Fibroblast of mammary gland (primary cell): ENCODE measurements around the gene FAF2.

Experiments used
- DNase-seq: peaks from one replicate; pipeline ENCODE4 v3.0.0-alpha.2; 2010; ENCODE audit warnings: low read depth
- H3K4me3 ChIP-seq: 2 replicates; pipeline ENCODE4 v1.5.1; 2011; ENCODE audit warnings: low read depth, mild to moderate bottlenecking, low read length, moderate library complexity; ENCODE audit not compliant: control insufficient read depth
- TF ChIP-seq, protein P1 (sequence below): conservative IDR thresholded peaks from 2 replicates; pipeline ENCODE4 v1.5.1; 2011; ENCODE audit warnings: low read depth, low read length, inconsistent platforms; ENCODE audit not compliant: control insufficient read depth, insufficient read depth

The FAF2 gene

DNA sequence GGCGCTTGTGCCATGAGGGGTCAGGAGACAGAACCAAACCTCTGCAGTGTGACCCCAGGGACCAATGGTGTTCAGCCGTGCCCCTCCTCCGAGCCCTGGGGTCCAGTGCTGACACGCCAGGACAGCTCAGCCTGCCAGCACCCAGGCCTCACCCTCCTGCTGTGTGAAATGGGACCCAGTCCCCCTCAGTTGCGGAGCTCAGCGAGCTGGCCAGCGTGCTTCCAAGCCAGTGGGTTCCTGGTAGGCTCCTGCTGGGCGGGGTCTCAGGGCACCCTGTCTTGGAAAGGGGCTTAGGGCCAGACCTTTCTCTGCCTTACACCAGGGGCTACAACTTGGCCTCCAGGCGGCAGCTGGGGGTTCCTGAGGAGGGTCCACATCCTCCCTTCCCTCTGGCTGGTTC is 84.6 kb downstream of the FAF2 start:
- DNase-seq, result no peak
- TF ChIP-seq, protein P1, sequence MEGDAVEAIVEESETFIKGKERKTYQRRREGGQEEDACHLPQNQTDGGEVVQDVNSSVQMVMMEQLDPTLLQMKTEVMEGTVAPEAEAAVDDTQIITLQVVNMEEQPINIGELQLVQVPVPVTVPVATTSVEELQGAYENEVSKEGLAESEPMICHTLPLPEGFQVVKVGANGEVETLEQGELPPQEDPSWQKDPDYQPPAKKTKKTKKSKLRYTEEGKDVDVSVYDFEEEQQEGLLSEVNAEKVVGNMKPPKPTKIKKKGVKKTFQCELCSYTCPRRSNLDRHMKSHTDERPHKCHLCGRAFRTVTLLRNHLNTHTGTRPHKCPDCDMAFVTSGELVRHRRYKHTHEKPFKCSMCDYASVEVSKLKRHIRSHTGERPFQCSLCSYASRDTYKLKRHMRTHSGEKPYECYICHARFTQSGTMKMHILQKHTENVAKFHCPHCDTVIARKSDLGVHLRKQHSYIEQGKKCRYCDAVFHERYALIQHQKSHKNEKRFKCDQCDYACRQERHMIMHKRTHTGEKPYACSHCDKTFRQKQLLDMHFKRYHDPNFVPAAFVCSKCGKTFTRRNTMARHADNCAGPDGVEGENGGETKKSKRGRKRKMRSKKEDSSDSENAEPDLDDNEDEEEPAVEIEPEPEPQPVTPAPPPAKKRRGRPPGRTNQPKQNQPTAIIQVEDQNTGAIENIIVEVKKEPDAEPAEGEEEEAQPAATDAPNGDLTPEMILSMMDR, result no peak
- no peak overlapping the region for H3K4me3 ChIP-seq

DNA sequence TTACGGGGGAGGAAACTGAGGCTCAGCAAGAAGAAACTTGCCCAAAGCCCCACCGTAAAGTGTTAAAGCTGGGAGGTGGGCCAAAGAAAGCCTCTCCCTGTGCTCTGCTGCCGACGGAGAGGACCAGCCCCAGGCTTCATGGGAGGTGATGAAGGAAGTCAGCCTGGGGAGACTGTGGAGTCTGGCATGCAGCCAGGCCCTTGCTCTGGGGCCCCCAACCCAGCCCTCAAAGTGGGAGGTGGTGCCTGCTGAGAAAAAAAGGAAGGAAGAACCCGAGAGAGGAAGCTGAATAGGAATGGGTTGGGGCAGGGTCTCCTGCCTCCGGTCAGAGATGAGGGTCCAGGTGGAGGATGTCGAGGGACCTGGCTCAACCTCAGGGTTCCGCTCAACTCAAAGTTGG is 85.2 kb downstream of the FAF2 start:
- DNase-seq, result no peak
- TF ChIP-seq, protein P1, result no peak
- no peak overlapping the region for H3K4me3 ChIP-seq

DNA sequence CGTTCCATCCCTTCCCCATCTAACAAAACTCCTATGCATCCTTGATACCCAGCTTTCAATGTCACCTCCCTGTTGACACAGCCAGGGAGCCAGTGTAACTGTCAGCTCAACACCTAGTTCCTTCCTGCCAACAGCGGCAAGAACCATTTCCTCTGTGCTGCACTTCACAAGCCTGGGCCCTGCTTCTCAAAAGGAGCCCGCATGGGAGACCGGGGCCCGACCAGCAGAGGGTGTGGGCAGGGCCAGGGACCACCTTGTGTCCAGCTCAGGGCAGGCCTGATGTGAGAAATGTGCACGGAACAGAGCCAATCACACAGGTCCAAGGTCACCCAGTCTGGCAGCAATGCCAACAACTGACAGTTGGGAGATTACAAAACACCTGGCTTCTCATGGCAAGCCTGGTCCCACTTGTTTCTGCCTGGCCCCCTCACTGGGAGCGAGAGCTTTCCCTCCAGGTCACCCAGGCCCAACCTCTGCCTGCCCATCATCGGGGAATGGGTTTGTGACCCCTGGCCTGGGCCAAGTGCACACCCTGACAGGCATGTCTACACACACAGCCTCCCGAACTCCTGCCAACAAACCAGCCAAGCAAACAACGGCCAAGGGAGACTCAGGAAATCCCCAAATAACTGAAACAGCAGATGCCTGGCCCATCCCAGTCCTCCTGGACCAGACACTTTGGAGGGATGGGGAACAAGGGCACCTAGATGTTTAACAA is 85.9 kb downstream of the FAF2 start:
- TF ChIP-seq, protein P1, result no peak
- DNase-seq, result no peak
- H3K4me3 ChIP-seq, result no peak overlapping the region

DNA sequence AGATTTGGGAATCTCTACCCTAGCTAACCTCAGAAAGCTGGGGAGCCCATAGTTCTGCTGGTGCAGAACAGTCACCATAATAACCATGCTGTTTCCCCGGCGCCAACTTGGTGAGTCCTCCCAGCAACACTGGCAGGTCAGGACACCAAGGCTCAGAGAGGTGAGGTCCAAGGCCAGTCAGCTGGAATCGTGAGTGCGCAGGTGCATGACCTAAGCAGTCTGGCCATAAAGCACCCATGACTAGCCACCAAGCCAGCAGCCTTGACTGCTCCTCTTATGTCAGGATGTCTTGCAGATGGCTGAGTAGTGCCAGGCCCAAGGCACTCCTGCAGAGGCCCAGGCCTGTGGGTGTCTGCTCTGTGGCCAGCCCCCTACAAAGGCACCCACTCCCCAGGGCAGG is 86.5 kb downstream of the FAF2 start:
- H3K4me3 ChIP-seq, result no peak overlapping the region
- TF ChIP-seq, protein P1, result no peak
- DNase-seq, result no peak

DNA sequence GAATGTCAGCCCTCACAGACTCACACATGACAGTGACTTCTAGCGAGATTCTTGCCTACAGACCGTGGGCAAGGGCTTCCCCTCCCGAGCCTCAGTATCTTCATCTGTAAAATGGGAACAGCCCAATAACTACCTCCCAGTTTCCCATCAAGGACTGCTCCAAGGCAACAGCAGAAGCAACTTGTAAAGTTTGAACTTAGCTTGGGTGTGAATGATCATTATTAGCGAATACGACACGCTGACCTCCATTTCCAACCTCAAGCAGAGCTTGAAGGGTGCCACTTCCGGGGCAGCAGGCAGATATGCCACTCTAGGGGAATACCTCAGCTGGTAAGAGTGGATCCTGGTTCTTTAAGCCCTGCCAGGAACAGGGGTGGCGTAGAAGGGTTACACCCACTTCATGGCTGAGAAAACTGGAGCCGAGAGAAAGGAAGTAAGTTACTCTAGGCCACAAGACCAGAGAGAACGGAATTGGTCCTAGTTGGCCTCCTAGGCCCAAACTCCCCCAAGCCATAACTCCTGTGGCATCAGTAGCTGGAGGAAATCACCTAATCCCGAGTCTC is 87.0 kb downstream of the FAF2 start:
- TF ChIP-seq, protein P1, result no peak
- peak overlapping the region; percentile 81 for H3K4me3 ChIP-seq
- no peak for DNase-seq

DNA sequence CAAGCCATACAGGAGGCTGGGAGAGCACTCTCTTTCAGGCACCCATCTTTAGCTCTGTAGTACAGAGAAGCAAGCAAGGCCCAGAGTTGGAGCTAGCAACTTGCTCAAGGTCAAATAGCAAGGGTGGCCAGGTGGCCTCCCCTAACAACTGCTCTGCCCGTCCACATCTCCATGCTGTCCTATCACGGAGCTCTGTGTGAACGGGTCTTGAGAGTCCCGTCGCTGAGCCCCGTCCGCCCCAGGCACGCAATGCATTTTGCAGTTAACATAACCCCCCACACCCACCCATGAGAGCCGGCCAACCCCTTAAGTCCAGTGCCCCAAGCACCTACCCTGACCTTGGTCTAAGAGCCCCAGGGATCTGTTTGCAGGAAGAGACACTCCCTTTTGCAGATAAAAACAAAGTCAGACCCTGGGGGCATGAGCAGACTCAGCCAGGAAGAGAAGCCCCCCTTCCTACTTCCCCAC is 87.5 kb downstream of the FAF2 start:
- H3K4me3 ChIP-seq, result peak overlapping the region; percentile 81
- TF ChIP-seq, protein P1, result no peak
- no peak for DNase-seq
